Peyer's patch (tissue), 4 donors: ENCODE results near the gene CYTH2.

Experiments
- POLR2A ChIP-seq, 2 donors: fragments of 450-650 bp; IDR thresholded peaks; one replicate each; pipeline ENCODE4 v1.5.1; 2017; ENCODE audit warnings: antibody characterized with exemption in 2 of 2, mild to moderate bottlenecking in 2 of 2, moderate library complexity in 2 of 2
- TF ChIP-seq, protein P1 (sequence below), 6 experiments: fragments of 450-650 bp in 4 of 6; fragments of 200-600 bp in 2 of 6; sonication (generic) in 1 of 6; IDR thresholded peaks; one replicate each; pipeline ENCODE4 v1.5.1; 2017 to 2019; ENCODE audit warnings: antibody characterized with exemption in 6 of 6, mild to moderate bottlenecking in 3 of 6, moderate library complexity in 1 of 6

DNA sequence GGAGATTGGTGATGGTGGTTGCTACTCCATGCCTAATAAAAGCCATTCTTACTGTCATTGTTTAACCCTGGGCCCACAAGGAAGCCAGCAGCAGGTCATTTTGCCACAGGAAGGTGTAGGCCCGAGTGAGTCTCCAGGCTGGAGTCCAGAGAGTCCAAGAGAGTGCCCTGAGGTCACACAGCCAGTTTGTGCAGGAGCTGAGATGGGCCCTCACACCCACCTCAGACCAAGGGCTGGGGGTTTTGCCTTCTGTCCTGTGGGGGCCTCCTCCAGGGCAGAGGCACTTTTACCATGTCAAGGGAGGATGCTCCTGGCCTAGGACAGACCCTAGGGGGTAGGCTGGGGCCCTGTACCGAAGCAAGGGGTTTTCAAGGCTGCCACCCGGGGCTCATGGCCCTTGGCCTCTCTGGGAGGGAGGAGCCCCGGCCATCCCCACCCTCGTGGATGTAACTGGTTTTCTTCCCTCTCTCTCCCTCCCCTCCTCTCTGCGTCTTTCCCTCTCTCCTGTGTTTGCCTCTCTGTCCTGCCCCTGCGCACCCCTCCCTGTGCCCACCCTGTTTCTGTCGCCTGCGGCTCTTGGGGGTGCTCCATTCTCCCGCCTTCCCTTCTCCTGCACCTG is 8.0 kb downstream of the CYTH2 start:
- TF ChIP-seq, protein P1, sequence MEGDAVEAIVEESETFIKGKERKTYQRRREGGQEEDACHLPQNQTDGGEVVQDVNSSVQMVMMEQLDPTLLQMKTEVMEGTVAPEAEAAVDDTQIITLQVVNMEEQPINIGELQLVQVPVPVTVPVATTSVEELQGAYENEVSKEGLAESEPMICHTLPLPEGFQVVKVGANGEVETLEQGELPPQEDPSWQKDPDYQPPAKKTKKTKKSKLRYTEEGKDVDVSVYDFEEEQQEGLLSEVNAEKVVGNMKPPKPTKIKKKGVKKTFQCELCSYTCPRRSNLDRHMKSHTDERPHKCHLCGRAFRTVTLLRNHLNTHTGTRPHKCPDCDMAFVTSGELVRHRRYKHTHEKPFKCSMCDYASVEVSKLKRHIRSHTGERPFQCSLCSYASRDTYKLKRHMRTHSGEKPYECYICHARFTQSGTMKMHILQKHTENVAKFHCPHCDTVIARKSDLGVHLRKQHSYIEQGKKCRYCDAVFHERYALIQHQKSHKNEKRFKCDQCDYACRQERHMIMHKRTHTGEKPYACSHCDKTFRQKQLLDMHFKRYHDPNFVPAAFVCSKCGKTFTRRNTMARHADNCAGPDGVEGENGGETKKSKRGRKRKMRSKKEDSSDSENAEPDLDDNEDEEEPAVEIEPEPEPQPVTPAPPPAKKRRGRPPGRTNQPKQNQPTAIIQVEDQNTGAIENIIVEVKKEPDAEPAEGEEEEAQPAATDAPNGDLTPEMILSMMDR (IDR thresholded peaks at IDR 0.05), result no peak
- TF ChIP-seq POLR2A (IDR thresholded peaks at IDR 0.05), result no peak
